HepG2 (cell line): Measurements from ENCODE around the gene SLC41A1. TPM values are rescaled to one million over a fixed set of nuclear protein-coding genes. Genes with fewer than 3 reads are reported as not detected.

ENCODE experiments used
- ARHGAP35 ChIP-seq: sonication (generic); formaldehyde crosslinking; IDR thresholded peaks from 2 replicates; pipeline ENCODE4 v1.9.0; 2022; ENCODE audit warnings: mild to moderate bottlenecking, inconsistent platforms, moderate library complexity, missing genetic modification reagents, borderline replicate concordance
- ATF3 ChIP-seq: sonication (generic); formaldehyde crosslinking; IDR thresholded peaks from 2 replicates; pipeline ENCODE4 v1.4.0; 2020; ENCODE audit warnings: missing genetic modification reagents
- CAMTA2 ChIP-seq: sonication (generic); formaldehyde crosslinking; IDR thresholded peaks from 2 replicates; pipeline ENCODE4 v1.4.0; 2020; ENCODE audit warnings: mild to moderate bottlenecking, missing genetic modification reagents, borderline replicate concordance
- CBX5 ChIP-seq: sonication (generic); formaldehyde crosslinking; IDR thresholded peaks from 2 replicates; pipeline ENCODE4 v1.4.0; 2020; ENCODE audit warnings: missing genetic modification reagents, borderline replicate concordance
- DMAP1 ChIP-seq: IDR thresholded peaks from 2 replicates; pipeline ENCODE4 v1.6.1; 2016
- ETV5 ChIP-seq: IDR thresholded peaks from 2 replicates; pipeline ENCODE4 v1.6.1; 2018; ENCODE audit warnings: missing biosample characterization, missing genetic modification reagents, inconsistent platforms, borderline replicate concordance
- GABPB1 ChIP-seq: IDR thresholded peaks from 2 replicates; pipeline ENCODE4 v1.6.1; 2016; ENCODE audit warnings: mild to moderate bottlenecking, missing genetic modification reagents, moderate library complexity, missing compliant biosample characterization
- SAP130 ChIP-seq: IDR thresholded peaks from 2 replicates; pipeline ENCODE4 v1.6.1; 2016; ENCODE audit warnings: low read depth
- SOX5 ChIP-seq: IDR thresholded peaks from 2 replicates; pipeline ENCODE4 v1.6.1; 2016; ENCODE audit warnings: borderline replicate concordance
- ZNF350 ChIP-seq: sonication (generic); formaldehyde crosslinking; IDR thresholded peaks from 2 replicates; pipeline ENCODE4 v1.4.0; 2020; ENCODE audit warnings: mild to moderate bottlenecking, low read depth, missing genetic modification reagents, borderline replicate concordance
- ZNF501 ChIP-seq: sonication (generic); formaldehyde crosslinking; IDR thresholded peaks from 2 replicates; pipeline ENCODE4 v1.5.1; 2020; ENCODE audit warnings: mild to moderate bottlenecking, moderate library complexity, missing genetic modification reagents
- ZNF564 ChIP-seq: sonication (generic); formaldehyde crosslinking; IDR thresholded peaks from 2 replicates; pipeline ENCODE4 v1.8.1; 2023; ENCODE audit warnings: mild to moderate bottlenecking, missing genetic modification reagents
- ZNF720 ChIP-seq: sonication (generic); formaldehyde crosslinking; IDR thresholded peaks from 2 replicates; pipeline ENCODE4 v1.4.0; 2020; ENCODE audit warnings: missing genetic modification reagents
- polyA plus RNA-seq, 8 experiments: library from polyadenylated mRNA; depleted of rRNA in 3 of 8; stranded (reverse) in 7 of 8; unstranded in 1 of 8; fragments of >200 nt; fragmentation: Illumina TruSeq in 4 of 8; extraction: Trizol in 4 of 8; gene quantifications; 2 replicates each; pipeline versions ENCODE4 v1.2.1 to v1.2.3, GENCODE V29; 2011 to 2016; ENCODE audit warnings: low read depth in 4 of 8, missing spikeins in 1 of 8, mixed read lengths in 1 of 8; ENCODE audit not compliant: insufficient read depth in 1 of 8
- total RNA-seq, 5 experiments: library from RNA; depleted of rRNA; stranded (reverse); fragments of >200 nt; fragmentation: Illumina TruSeq; extraction: Trizol; gene quantifications; 2 replicates each; pipeline ENCODE4 v1.2.3, GENCODE V29; 2016; ENCODE audit warnings: low read depth in 1 of 5
- TF ChIP-seq, protein P1 (sequence below): sonication (generic); formaldehyde crosslinking; IDR thresholded peaks from 2 replicates; pipeline ENCODE4 v1.4.0; 2020; ENCODE audit warnings: missing genetic modification reagents
- TF ChIP-seq, protein P2 (sequence below): sonication (generic); formaldehyde crosslinking; IDR thresholded peaks from 2 replicates; pipeline ENCODE4 v1.4.0; 2020; ENCODE audit warnings: missing genetic modification reagents, borderline replicate concordance
- TF ChIP-seq, protein P3 (sequence below): sonication (generic); formaldehyde crosslinking; IDR thresholded peaks from 2 replicates; pipeline ENCODE4 v1.5.0; 2020; ENCODE audit warnings: missing genetic modification reagents, mild to moderate bottlenecking, borderline replicate concordance
- TF ChIP-seq, protein P4 (sequence below): IDR thresholded peaks from 2 replicates; pipeline ENCODE4 v1.6.1; 2016; ENCODE audit warnings: missing compliant biosample characterization, missing genetic modification reagents, borderline replicate concordance
- TF ChIP-seq, protein P5 (sequence below): sonication (generic); formaldehyde crosslinking; IDR thresholded peaks from 2 replicates; pipeline ENCODE4 v1.5.1; 2020; ENCODE audit warnings: mild to moderate bottlenecking, moderate library complexity, missing genetic modification reagents

SLC41A1 gene
- total and polyA plus RNA-seq, 2 of the 13 experiments (the other 11 are each of a cell fraction or from before 2014, with no cell fraction given): 2.2 to 4.6 TPM

DNA sequence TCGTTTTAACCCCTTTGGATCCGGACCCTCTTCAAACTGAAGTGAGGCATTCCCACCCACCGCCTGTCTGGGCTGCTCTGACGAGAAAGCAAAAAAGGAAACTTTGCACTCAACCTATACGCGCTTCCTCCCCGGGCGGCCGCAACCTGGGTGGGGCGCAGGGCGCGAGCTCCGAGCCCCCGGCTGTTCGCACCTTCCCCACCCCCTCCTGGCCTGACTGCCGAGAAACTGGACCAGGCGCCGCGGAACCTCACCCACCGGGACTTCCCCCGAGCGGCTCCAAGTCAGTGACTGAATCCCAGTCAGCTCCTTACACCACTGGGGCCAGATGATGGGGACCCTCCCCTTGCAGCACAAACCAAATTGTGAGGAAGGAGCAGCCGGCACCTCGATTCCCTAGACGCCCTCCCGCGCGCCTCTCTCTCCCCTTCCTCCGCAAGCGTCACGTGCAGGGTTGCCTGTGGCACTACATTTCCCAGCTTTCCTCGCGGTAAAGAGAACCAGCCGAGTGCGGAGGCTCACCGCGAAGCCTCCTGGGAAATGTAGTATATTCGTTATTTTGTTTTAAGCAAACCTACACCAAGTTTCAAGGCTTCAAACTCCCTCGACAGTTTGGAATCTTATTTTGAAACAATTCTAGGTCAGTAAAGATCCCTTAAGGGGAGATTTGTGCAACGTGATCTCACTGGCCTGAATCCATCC lies 37.8 kb downstream of the SLC41A1 start, which contains the start of gene RAB29 (continued):
- TF ChIP-seq, protein P1, sequence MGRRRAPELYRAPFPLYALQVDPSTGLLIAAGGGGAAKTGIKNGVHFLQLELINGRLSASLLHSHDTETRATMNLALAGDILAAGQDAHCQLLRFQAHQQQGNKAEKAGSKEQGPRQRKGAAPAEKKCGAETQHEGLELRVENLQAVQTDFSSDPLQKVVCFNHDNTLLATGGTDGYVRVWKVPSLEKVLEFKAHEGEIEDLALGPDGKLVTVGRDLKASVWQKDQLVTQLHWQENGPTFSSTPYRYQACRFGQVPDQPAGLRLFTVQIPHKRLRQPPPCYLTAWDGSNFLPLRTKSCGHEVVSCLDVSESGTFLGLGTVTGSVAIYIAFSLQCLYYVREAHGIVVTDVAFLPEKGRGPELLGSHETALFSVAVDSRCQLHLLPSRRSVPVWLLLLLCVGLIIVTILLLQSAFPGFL (CRISPR knock-in tag): no peak
- TF ChIP-seq ARHGAP35 (CRISPR knock-in tag) (peak; percentile 61; the same call in 1 of the 2 replicates), SOX5 (CRISPR knock-in tag) (no peak), ZNF720 (CRISPR knock-in tag) (no peak), DMAP1 (CRISPR knock-in tag) (peak; percentile 19; the same call in 1 of the 2 replicates), ZNF501 (CRISPR knock-in tag) (peak; percentile 68; the same call in 1 of the 2 replicates), ZNF564 (CRISPR knock-in tag) (peak; percentile 38; the same call in 1 of the 2 replicates), GABPB1 (CRISPR knock-in tag) (peak; percentile 72), ATF3 (CRISPR knock-in tag) (no peak; the same call in 1 of the 2 replicates), ZNF350 (CRISPR knock-in tag) (peak; percentile 38; the same call in 1 of the 2 replicates), SAP130 (CRISPR knock-in tag) (peak; percentile 60), CAMTA2 (0 out of 2 replicates have a peak, but pooled peaks have one; percentile 76), ETV5 (peak; percentile 14; the same call in 1 of the 2 replicates), CBX5 (CRISPR knock-in tag) (peak; percentile 29; the same call in 1 of the 2 replicates)
- TF ChIP-seq, protein P2, sequence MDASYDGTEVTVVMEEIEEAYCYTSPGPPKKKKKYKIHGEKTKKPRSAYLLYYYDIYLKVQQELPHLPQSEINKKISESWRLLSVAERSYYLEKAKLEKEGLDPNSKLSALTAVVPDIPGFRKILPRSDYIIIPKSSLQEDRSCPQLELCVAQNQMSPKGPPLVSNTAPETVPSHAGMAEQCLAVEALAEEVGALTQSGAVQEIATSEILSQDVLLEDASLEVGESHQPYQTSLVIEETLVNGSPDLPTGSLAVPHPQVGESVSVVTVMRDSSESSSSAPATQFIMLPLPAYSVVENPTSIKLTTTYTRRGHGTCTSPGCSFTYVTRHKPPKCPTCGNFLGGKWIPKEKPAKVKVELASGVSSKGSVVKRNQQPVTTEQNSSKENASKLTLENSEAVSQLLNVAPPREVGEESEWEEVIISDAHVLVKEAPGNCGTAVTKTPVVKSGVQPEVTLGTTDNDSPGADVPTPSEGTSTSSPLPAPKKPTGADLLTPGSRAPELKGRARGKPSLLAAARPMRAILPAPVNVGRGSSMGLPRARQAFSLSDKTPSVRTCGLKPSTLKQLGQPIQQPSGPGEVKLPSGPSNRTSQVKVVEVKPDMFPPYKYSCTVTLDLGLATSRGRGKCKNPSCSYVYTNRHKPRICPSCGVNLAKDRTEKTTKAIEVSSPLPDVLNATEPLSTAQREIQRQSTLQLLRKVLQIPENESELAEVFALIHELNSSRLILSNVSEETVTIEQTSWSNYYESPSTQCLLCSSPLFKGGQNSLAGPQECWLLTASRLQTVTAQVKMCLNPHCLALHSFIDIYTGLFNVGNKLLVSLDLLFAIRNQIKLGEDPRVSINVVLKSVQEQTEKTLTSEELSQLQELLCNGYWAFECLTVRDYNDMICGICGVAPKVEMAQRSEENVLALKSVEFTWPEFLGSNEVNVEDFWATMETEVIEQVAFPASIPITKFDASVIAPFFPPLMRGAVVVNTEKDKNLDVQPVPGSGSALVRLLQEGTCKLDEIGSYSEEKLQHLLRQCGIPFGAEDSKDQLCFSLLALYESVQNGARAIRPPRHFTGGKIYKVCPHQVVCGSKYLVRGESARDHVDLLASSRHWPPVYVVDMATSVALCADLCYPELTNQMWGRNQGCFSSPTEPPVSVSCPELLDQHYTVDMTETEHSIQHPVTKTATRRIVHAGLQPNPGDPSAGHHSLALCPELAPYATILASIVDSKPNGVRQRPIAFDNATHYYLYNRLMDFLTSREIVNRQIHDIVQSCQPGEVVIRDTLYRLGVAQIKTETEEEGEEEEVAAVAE: peak; percentile 55; the same call in 1 of the 2 replicates
- TF ChIP-seq, protein P3, sequence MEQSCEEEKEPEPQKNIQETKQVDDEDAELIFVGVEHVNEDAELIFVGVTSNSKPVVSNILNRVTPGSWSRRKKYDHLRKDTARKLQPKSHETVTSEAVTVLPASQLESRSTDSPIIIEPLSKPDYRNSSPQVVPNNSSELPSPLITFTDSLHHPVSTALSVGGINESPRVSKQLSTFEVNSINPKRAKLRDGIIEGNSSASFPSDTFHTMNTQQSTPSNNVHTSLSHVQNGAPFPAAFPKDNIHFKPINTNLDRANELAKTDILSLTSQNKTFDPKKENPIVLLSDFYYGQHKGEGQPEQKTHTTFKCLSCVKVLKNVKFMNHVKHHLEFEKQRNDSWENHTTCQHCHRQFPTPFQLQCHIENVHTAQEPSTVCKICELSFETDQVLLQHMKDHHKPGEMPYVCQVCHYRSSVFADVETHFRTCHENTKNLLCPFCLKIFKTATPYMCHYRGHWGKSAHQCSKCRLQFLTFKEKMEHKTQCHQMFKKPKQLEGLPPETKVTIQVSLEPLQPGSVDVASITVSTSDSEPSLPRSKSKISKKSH (CRISPR knock-in tag): peak; percentile 75
- TF ChIP-seq, protein P4, sequence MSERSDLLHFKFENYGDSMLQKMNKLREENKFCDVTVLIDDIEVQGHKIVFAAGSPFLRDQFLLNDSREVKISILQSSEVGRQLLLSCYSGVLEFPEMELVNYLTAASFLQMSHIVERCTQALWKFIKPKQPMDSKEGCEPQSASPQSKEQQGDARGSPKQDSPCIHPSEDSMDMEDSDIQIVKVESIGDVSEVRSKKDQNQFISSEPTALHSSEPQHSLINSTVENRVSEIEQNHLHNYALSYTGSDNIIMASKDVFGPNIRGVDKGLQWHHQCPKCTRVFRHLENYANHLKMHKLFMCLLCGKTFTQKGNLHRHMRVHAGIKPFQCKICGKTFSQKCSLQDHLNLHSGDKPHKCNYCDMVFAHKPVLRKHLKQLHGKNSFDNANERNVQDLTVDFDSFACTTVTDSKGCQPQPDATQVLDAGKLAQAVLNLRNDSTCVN: 0 out of 2 replicates have a peak, but pooled peaks have one; percentile 13
- TF ChIP-seq, protein P5, sequence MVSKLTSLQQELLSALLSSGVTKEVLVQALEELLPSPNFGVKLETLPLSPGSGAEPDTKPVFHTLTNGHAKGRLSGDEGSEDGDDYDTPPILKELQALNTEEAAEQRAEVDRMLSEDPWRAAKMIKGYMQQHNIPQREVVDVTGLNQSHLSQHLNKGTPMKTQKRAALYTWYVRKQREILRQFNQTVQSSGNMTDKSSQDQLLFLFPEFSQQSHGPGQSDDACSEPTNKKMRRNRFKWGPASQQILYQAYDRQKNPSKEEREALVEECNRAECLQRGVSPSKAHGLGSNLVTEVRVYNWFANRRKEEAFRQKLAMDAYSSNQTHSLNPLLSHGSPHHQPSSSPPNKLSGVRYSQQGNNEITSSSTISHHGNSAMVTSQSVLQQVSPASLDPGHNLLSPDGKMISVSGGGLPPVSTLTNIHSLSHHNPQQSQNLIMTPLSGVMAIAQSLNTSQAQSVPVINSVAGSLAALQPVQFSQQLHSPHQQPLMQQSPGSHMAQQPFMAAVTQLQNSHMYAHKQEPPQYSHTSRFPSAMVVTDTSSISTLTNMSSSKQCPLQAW (CRISPR knock-in tag): peak; percentile 67; the same call in 1 of the 2 replicates
